SU-DHL-6 (cell line): ENCODE data around the gene OR8B8.
"Not testable (repeated sequence)": the region's sequence is repeated elsewhere in the genome, so short reads cannot be mapped to it uniquely, and the experiment has no call there.

Source experiments
- H2AFZ ChIP-seq: fragments of 200-600 bp; sonication (generic); 2 replicates; pipeline ENCODE4 v1.6.1; 2014; ENCODE audit warnings: low read depth, mild to moderate bottlenecking, moderate library complexity, mixed read lengths, antibody characterized with exemption, low read length; ENCODE audit not compliant: severe bottlenecking
- H3F3A ChIP-seq: fragments of 200-600 bp; shearing (Covaris generic); 2 replicates; pipeline ENCODE4 v1.6.0; 2016; ENCODE audit warnings: antibody characterized with exemption, mild to moderate bottlenecking; ENCODE audit not compliant: insufficient read depth
- H3K27ac ChIP-seq: fragments of 200-600 bp; sonication (generic); 2 replicates; pipeline ENCODE4 v1.5.1; 2016; ENCODE audit warnings: low read depth, mild to moderate bottlenecking, low read length, moderate library complexity, mixed read lengths
- H3K27me3 ChIP-seq: fragments of 200-600 bp; sonication (generic), shearing (Covaris generic); 2 replicates; pipeline ENCODE4 v1.6.0; 2014; ENCODE audit warnings: mild to moderate bottlenecking, low read length
- H3K36me3 ChIP-seq: fragments of 200-600 bp; sonication (generic); 2 replicates; pipeline ENCODE4 v1.6.1; 2014; ENCODE audit warnings: mild to moderate bottlenecking, low read length, mixed read lengths
- H3K4me2 ChIP-seq: fragments of 300-600, 200-600 bp; shearing (Covaris generic), sonication (generic); 2 replicates; pipeline ENCODE4 v1.6.0; 2014; ENCODE audit warnings: low read length, low read depth, mild to moderate bottlenecking; ENCODE audit not compliant: poor library complexity, severe bottlenecking
- H3K4me3 ChIP-seq: fragments of 200-600 bp; sonication (generic); 2 replicates; pipeline ENCODE4 v1.5.1; 2014; ENCODE audit warnings: antibody characterized with exemption, low read length, mild to moderate bottlenecking, mixed read lengths; ENCODE audit not compliant: insufficient read depth, poor library complexity, severe bottlenecking
- H3K79me2 ChIP-seq: fragments of 200-600 bp; sonication (generic); 2 replicates; pipeline ENCODE4 v1.6.1; 2014; ENCODE audit warnings: mild to moderate bottlenecking, low read length, moderate library complexity; ENCODE audit not compliant: insufficient read depth
- H3K9ac ChIP-seq: fragments of 200-600 bp; sonication (generic); 2 replicates; pipeline ENCODE4 v1.7.0; 2014; ENCODE audit warnings: mild to moderate bottlenecking, low read length
- H3K9me2 ChIP-seq: fragments of 200-600 bp; sonication (generic); replicated peaks from 2 replicates; pipeline ENCODE4 v1.6.1; 2014; ENCODE audit warnings: low read length; ENCODE audit not compliant: insufficient read depth
- H3K9me3 ChIP-seq: fragments of 200-600 bp; sonication (generic); 2 replicates; pipeline ENCODE4 v1.6.1; 2014; ENCODE audit warnings: low read length, mixed read lengths; ENCODE audit not compliant: insufficient read depth
- H4K20me1 ChIP-seq: fragments of 200-600 bp; sonication (generic); 2 replicates; pipeline ENCODE4 v1.6.1; 2014; ENCODE audit warnings: low read depth, mild to moderate bottlenecking, antibody characterized with exemption, low read length, moderate library complexity, mixed read lengths
- CTCF ChIP-seq: fragments of 200-600 bp; sonication (generic); IDR thresholded peaks from one replicate; pipeline ENCODE4 v1.5.1; 2017; ENCODE audit warnings: antibody characterized with exemption, mild to moderate bottlenecking, low read length, moderate library complexity; ENCODE audit not compliant: insufficient read depth, poor library complexity, severe bottlenecking
- EZH2phosphoT487 ChIP-seq: fragments of 200-600 bp; sonication (generic), shearing (Covaris generic); conservative IDR thresholded peaks from 2 replicates; pipeline ENCODE4 v1.6.1; 2018; ENCODE audit warnings: mild to moderate bottlenecking, antibody characterized with exemption, low read length, moderate library complexity, mixed read lengths

OR8B8 gene

GRCh38 chr11:124415356-124415923 lies 30.1 kb downstream of the OR8B8 start:
- H4K20me1 ChIP-seq = no peaks in the 10 kb centered on the region

GRCh38 chr11:124409906-124410305 lies 35.6 kb downstream of the OR8B8 start:
- no peaks in the 10 kb centered on the region for H3K9me2 ChIP-seq
- no peaks in the 10 kb centered on the region for H3K9me3 ChIP-seq
- H3K4me3 ChIP-seq = no peak overlapping the region
- no peak overlapping the region for H2AFZ ChIP-seq
- H3K79me2 ChIP-seq = no peaks in the 10 kb centered on the region
- H3K27me3 ChIP-seq = no peaks in the 10 kb centered on the region
- no peak overlapping the region for H3K27ac ChIP-seq
- no peak for TF ChIP-seq CTCF
- TF ChIP-seq EZH2phosphoT487 = no peak
- no peaks in the 10 kb centered on the region for H4K20me1 ChIP-seq
- no peaks in the 10 kb centered on the region for H3F3A ChIP-seq
- no peak overlapping the region for H3K4me2 ChIP-seq
- H3K36me3 ChIP-seq = no peaks in the 10 kb centered on the region
- no peak overlapping the region for H3K9ac ChIP-seq

More at GRCh38 chr11:124415356-124415923, 30.1 kb downstream of the OR8B8 start:
- no peak overlapping the region for H3K4me3 ChIP-seq
- H2AFZ ChIP-seq = no peak overlapping the region
- H3K27ac ChIP-seq = no peak overlapping the region
- H3F3A ChIP-seq = no peaks in the 10 kb centered on the region
- no peak overlapping the region for H3K9ac ChIP-seq
- TF ChIP-seq EZH2phosphoT487 (no peak), CTCF (peak; percentile 30)
- H3K9me2 ChIP-seq = no peaks in the 10 kb centered on the region
- peak overlapping the region; percentile 19 for H3K4me2 ChIP-seq
- H3K36me3 ChIP-seq = no peaks in the 10 kb centered on the region
- H3K27me3 ChIP-seq = no peaks in the 10 kb centered on the region
- H3K79me2 ChIP-seq = no peaks in the 10 kb centered on the region
- H3K9me3 ChIP-seq = no peaks in the 10 kb centered on the region

GRCh38 chr11:124405581-124405980 lies 39.9 kb downstream of the OR8B8 start:
- Histone ChIP-seq H3K9me2 (no peaks in the 10 kb centered on the region), H3F3A (no peaks in the 10 kb centered on the region), H2AFZ (no peak overlapping the region), H3K79me2 (no peaks in the 10 kb centered on the region), H3K4me2 (no peak overlapping the region), H3K9me3 (no peaks in the 10 kb centered on the region), H3K36me3 (no peaks in the 10 kb centered on the region), H3K27me3 (no peaks in the 10 kb centered on the region), H3K9ac (no peak overlapping the region), H3K4me3 (no peak overlapping the region), H4K20me1 (no peaks in the 10 kb centered on the region), H3K27ac (no peak overlapping the region)
- TF ChIP-seq EZH2phosphoT487 (no peak), CTCF (no peak)

GRCh38 chr11:124403186-124403585 lies 42.3 kb downstream of the OR8B8 start:
- H3K79me2 ChIP-seq, H2AFZ ChIP-seq, H3K9ac ChIP-seq, H4K20me1 ChIP-seq, H3K27ac ChIP-seq, H3K9me3 ChIP-seq, H3K4me2 ChIP-seq, H3K27me3 ChIP-seq, H3K9me2 ChIP-seq, H3K4me3 ChIP-seq, H3K36me3 ChIP-seq, H3F3A ChIP-seq: not testable (repeated sequence)
